ENCODE data around the gene POPDC3.

- no peak for TF ChIP-seq CTCF (IDR thresholded peaks at IDR 0.05)
- no peak for TF ChIP-seq POLR2A (IDR thresholded peaks at IDR 0.05)
Observed at GRCh38 chr6:105193647-105194046, 13.8 kb upstream of the POPDC3 start.
